Fibroblast of mammary gland (primary cell): ENCODE data around the gene ADAM33.

Experiments
- DNase-seq: peaks from one replicate; pipeline ENCODE4 v3.0.0-alpha.2; 2010; ENCODE audit warnings: low read depth
- H3K4me3 ChIP-seq: 2 replicates; pipeline ENCODE4 v1.5.1; 2011; ENCODE audit warnings: low read depth, mild to moderate bottlenecking, low read length, moderate library complexity; ENCODE audit not compliant: control insufficient read depth
- CTCF ChIP-seq: conservative IDR thresholded peaks from 2 replicates; pipeline ENCODE4 v1.5.1; 2011; ENCODE audit warnings: low read depth, low read length, inconsistent platforms; ENCODE audit not compliant: control insufficient read depth, insufficient read depth

Gene ADAM33

DNA sequence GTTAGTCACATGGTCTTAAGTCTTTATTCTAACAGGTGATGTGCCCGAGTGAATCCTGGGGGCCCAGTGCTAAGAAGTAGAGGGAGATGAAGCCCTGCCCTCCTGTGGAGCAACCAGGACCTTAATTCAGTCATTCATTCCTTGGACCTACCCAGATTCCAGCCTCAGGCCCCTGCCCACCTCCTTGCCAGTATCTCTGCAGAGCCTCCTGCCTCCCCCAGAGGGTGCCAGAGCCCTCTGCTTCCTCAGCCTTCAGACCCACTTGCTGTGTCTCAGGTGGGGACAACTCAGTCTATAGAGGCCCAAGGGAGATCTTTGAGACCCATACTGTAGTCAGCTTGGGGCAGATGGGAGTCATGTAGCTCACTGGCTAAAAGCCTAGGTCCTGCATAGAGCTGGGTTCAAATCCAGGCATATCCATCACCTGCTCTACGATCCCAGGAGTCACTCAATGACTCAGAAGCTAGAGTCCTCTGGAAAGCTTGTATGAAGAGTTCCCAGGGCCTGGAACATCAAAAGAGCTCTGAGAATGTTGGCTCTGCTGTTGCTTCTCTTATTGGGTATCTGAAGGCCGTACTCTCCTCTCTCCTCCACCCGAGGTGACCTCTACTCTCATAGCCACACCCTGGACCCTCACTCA, 34.5 kb upstream of the ADAM33 start:
- peak; percentile 75 for TF ChIP-seq CTCF
- peak; percentile 49 for DNase-seq
- H3K4me3 ChIP-seq, result no peak overlapping the region

GRCh38 chr20:3714092-3714491, 32.3 kb upstream of the ADAM33 start:
- no peak for DNase-seq
- no peak overlapping the region for H3K4me3 ChIP-seq
- TF ChIP-seq CTCF, result no peak

DNA sequence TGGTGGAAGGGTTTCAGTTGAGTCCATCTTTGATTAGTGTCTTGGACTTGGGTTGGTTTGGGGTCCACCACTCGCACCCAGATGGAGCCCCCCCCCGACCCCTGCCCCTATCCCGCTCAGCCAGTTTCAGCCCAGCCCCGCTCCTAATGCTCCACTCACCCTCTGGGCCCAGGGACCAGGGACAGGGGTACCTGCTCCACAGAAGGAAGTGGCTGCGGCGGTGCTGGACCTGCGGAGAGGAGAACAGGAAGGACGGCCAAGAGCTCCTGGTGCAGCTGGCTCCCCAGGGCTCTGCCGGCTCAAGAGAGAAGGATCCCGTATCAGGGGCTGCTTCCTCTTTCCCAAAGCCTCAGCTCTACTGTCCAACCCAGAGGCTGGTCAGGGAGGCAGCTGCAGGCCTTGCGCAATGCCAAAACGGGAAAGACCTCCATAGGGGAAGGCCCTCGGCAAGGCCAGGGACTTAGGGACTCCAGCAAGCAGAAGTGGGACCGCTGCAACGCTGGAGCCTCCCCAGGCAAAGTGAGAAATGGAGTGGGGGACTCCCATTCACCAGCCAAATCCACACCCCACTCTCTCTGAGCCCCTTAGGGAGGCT, 30.6 kb upstream of the ADAM33 start, which contains the start of gene SIGLEC1:
TSS of gene SIGLEC1 (minus strand) at position 322 of the 595 bp plus-strand sequence. CDS start 5,472 bp downstream, outside the sequence.
- TF ChIP-seq CTCF, result no peak
- no peak for DNase-seq
- H3K4me3 ChIP-seq, result no peak within 1 kb of the TSS

GRCh38 chr20:3711484-3711941, 29.7 kb upstream of the ADAM33 start:
- TF ChIP-seq CTCF, result no peak
- DNase-seq, result no peak

DNA sequence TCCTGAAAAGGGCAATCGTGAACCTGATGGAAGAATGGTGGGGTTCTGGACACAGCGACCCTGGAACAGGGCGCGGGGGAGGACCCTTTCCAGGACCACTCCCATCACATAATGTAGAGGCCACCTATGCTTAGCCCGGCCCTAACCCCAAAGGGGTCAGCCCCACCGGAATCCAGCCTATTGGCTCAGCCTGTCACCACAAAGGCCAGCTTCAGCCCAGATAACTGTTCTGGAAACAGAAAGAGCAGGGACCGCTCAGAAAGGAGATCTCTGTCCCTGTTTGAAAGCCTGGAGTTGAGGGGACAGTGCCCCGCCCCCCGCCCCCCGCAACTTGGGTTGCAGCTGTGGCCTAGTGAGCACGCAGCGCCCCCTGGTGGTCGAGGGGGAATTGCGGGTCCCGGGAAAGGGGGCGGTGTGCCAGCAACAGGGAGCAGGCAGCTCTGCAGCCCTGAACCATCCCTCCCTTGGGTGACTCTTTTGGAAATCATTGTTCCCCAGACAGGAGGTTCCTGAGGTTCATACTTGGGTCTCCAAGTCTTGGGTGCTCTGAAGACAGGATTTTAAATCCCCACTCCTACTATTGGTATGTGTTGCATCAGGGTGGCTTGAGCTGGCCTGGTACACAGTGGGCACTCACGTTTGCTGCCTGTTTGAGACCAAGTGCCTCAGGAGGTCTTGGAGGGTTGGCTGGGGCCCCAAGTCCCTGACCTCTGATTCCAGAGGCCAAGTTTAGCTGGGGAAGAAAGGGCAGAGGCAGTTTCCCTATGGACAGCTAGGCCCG, 29.1 kb upstream of the ADAM33 start:
- peak; percentile 41 for DNase-seq
- H3K4me3 ChIP-seq, result no peak overlapping the region
- peak; percentile 75 for TF ChIP-seq CTCF

More at GRCh38 chr20:3711484-3711941, 29.7 kb upstream of the ADAM33 start:
- no peak overlapping the region for H3K4me3 ChIP-seq

- H3K4me3 ChIP-seq, result no peak overlapping the region
- TF ChIP-seq CTCF, result no peak
- DNase-seq, result no peak
These were observed 28.2 kb upstream of the ADAM33 start for GRCh38 chr20:3710011-3710466.
